PC-3 (cell line): ENCODE data around the gene DHX35. TPM values are rescaled to one million over a fixed set of nuclear protein-coding genes. Genes with fewer than 3 reads are reported as not detected.
A peak's percentile ranks its signal among the peaks of the same experiment; 100 is the strongest.

Experiments used
- ATAC-seq: fragments of 200-7000 bp; cut with Tn5 transposase; 2 replicates; pipeline ENCODE4 v1.9.1; 2020; ENCODE audit warnings: mild to moderate bottlenecking, moderate library complexity
- BruUV-seq: library from RNA; stranded (reverse); fragments of 400-500 nt; replicated peaks from 2 replicates; lab custom pipeline; 2021; lab: Mats Ljungman, UMichigan
- CTCF ChIA-PET: fragments of 300-600 bp; sonication (Branson Sonifier 250); formaldehyde crosslinking; loops from one replicate; lab custom pipeline; 2022; ENCODE audit warnings: antibody characterized with exemption; lab: Charles Lee
- POLR2A ChIA-PET: fragments of 300-600 bp; sonication (Branson Sonifier 250); formaldehyde crosslinking; loops from one replicate; lab custom pipeline; 2022; ENCODE audit warnings: antibody characterized with exemption; ENCODE audit not compliant: unreplicated experiment; lab: Charles Lee
- DNase-seq: peaks from one replicate; pipeline ENCODE4 v3.0.0-alpha.2; 2015
- H2AFZ ChIP-seq: fragments of 300-600 bp; sonication (generic); 2 replicates; pipeline ENCODE4 v1.6.0; 2016; ENCODE audit warnings: antibody characterized with exemption, low read length
- H3F3A ChIP-seq: fragments of 300-600 bp; sonication (generic); one replicate; pipeline ENCODE4 v1.6.0; 2017; ENCODE audit warnings: antibody characterized with exemption, low read length, control low read depth, mild to moderate bottlenecking; ENCODE audit not compliant: unreplicated experiment
- H3K27ac ChIP-seq: fragments of 300-600 bp; sonication (generic); 2 replicates; pipeline ENCODE4 v1.5.1; 2016; ENCODE audit warnings: mild to moderate bottlenecking, low read length
- H3K27me3 ChIP-seq: fragments of 300-600 bp; sonication (generic); 2 replicates; pipeline ENCODE4 v1.6.1; 2016; ENCODE audit warnings: low read length, mixed read lengths
- H3K36me3 ChIP-seq: fragments of 300-600 bp; sonication (generic); 2 replicates; pipeline ENCODE4 v1.6.1; 2016; ENCODE audit warnings: low read depth, mixed run types, low read length, mixed read lengths
- H3K4me1 ChIP-seq: fragments of 300-600 bp; sonication (generic); 2 replicates; pipeline ENCODE4 v1.5.1; 2016; ENCODE audit warnings: low read length; ENCODE audit not compliant: insufficient read depth
- H3K4me2 ChIP-seq: fragments of 300-600 bp; sonication (generic); 2 replicates; pipeline ENCODE4 v1.6.0; 2016; ENCODE audit warnings: low read length
- H3K4me3 ChIP-seq: fragments of 300-600 bp; sonication (generic); 2 replicates; pipeline ENCODE4 v1.5.1; 2016; ENCODE audit warnings: mild to moderate bottlenecking, low read length, mixed read lengths
- H3K79me2 ChIP-seq: fragments of 300-600 bp; sonication (generic); 2 replicates; pipeline ENCODE4 v1.6.1; 2017; ENCODE audit warnings: low read length, mixed read lengths
- H3K9ac ChIP-seq: fragments of 300-600 bp; sonication (generic); 2 replicates; pipeline ENCODE4 v1.6.0; 2016; ENCODE audit warnings: mild to moderate bottlenecking, low read length
- H3K9me2 ChIP-seq: fragments of 300-600 bp; sonication (generic); replicated peaks from 2 replicates; pipeline ENCODE4 v1.6.1; 2016; ENCODE audit warnings: mixed run types, low read length, mixed read lengths
- H3K9me3 ChIP-seq: fragments of 300-600 bp; sonication (generic); 2 replicates; pipeline ENCODE4 v1.6.1; 2016; ENCODE audit warnings: low read length, mixed read lengths
- H4K20me1 ChIP-seq: fragments of 300-600 bp; sonication (generic); 2 replicates; pipeline ENCODE4 v1.6.1; 2016; ENCODE audit warnings: low read length, mixed read lengths
- EZH2 ChIP-seq: fragments of 300-600 bp; sonication (generic); IDR thresholded peaks from one replicate; pipeline ENCODE4 v1.6.1; 2017; ENCODE audit warnings: antibody characterized with exemption, mild to moderate bottlenecking, low read length; ENCODE audit not compliant: unreplicated experiment
- EZH2phosphoT487 ChIP-seq: fragments of 300-600 bp; sonication (generic); IDR thresholded peaks from 2 replicates; pipeline ENCODE4 v1.6.1; 2018; ENCODE audit warnings: mild to moderate bottlenecking, antibody characterized with exemption, low read length, borderline replicate concordance
- intact Hi-C: fragments of 100-400 bp; cut with micrococcal nuclease; formaldehyde crosslinking; loops from 2 replicates; pipeline ENCODE4 v1.9.0; 2023
- total RNA-seq: library from RNA; depleted of rRNA; stranded (reverse); fragments of >200 nt; gene quantifications from 2 replicates; pipeline ENCODE4 v1.2.3, GENCODE V29; 2014
- TF ChIP-seq, protein P1 (sequence below): fragments of 300-600 bp; sonication (generic); conservative IDR thresholded peaks from 2 replicates; pipeline ENCODE4 v1.5.1; 2017; ENCODE audit warnings: antibody characterized with exemption, low read depth, mild to moderate bottlenecking, low read length

Gene DHX35
- total RNA-seq, 1 experiment from 2014 or later = 12.0 TPM

DNA sequence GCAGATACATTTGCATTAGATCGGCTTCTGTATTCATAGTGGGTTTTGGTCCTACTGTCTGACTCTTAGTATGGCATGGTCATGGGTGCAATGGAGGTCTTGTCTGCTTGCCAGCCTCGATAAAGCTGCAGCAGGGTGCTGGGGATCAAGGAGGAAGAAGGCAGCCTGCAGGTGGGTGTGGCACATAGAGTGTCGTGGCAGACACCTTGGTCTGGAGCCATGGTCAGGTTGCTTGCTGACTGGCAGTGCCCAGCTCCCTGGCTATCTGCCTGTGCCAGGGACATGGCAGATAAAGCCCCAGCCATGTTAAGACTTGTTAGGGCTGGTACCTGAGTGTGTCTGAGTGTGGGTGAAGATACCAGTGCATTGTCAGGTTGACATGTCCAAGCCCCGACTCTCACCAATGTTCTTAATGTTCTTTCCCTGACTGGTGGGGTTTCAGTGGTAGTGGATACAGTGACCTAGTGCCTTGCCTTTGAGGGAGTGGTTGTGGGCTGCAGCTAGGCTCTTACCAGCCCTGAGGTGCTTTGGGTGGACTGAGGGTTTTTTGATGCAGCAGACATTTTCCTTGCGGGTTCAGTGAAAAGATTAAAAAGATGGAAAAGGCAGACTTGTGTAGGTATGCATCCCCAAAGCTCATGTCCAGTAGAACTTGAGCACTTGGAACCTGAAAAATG is 34.1 kb upstream of the DHX35 start:
- TF ChIP-seq EZH2phosphoT487 (no peak), EZH2 (no peak)
- TF ChIP-seq, protein P1, sequence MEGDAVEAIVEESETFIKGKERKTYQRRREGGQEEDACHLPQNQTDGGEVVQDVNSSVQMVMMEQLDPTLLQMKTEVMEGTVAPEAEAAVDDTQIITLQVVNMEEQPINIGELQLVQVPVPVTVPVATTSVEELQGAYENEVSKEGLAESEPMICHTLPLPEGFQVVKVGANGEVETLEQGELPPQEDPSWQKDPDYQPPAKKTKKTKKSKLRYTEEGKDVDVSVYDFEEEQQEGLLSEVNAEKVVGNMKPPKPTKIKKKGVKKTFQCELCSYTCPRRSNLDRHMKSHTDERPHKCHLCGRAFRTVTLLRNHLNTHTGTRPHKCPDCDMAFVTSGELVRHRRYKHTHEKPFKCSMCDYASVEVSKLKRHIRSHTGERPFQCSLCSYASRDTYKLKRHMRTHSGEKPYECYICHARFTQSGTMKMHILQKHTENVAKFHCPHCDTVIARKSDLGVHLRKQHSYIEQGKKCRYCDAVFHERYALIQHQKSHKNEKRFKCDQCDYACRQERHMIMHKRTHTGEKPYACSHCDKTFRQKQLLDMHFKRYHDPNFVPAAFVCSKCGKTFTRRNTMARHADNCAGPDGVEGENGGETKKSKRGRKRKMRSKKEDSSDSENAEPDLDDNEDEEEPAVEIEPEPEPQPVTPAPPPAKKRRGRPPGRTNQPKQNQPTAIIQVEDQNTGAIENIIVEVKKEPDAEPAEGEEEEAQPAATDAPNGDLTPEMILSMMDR = no peak
- peak; percentile 1; the same call in 1 of the 2 replicates for ATAC-seq
- H4K20me1 ChIP-seq = peaks cover 44% of the 10 kb centered on the region
- BruUV-seq = no TSS peak
- POLR2A ChIA-PET = interaction anchor here (0.6 kb wide), 1 partner anchor 92 kb away, joined by 14 read pairs; no protein-coding TSS in a partner anchor
- no peak overlapping the region for H3K27ac ChIP-seq
- no peaks in the 10 kb centered on the region for H3K27me3 ChIP-seq
- H3K79me2 ChIP-seq = peaks cover 69% of the 10 kb centered on the region
- no peaks in the 10 kb centered on the region for H3F3A ChIP-seq
- H3K9ac ChIP-seq = peak overlapping the region; percentile 91
- H3K4me2 ChIP-seq = peak overlapping the region; percentile 94
- H3K36me3 ChIP-seq = peaks cover 10% of the 10 kb centered on the region; the same call in 1 of the 2 replicates
- no peak overlapping the region for H2AFZ ChIP-seq
- peak overlapping the region; percentile 95 for H3K4me3 ChIP-seq
- CTCF ChIA-PET = no interaction called here
- H3K4me1 ChIP-seq = peaks cover 30% of the 10 kb centered on the region
- H3K9me2 ChIP-seq = no peaks in the 10 kb centered on the region
- H3K9me3 ChIP-seq = no peaks in the 10 kb centered on the region
- intact Hi-C loops = no loop called here
- DNase-seq = peak; percentile 43

DNA sequence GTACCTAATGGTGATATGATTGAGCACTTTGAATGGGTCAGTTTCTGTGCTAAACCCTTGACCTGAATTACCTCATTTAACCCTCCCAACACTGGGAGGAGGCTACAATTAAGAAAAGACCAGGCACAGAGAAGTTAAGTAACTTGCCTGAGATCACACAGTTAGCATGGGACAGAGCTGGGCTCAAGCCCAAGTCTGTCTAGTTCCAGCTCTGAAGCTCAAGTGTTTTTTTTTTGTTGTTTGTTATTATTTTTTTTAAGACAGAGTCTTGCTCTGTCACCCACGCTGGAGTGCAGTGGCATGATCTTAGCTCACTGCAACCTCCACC is 31.9 kb upstream of the DHX35 start:
- H3K4me2 ChIP-seq = peak overlapping the region; percentile 94; the same call in 1 of the 2 replicates

More for the DNA sequence above, 31.9 kb upstream of the DHX35 start:
- H3K79me2 ChIP-seq = peaks cover 90% of the 10 kb centered on the region
- H3F3A ChIP-seq = no peaks in the 10 kb centered on the region
- no peak for DNase-seq
- H3K9me3 ChIP-seq = no peaks in the 10 kb centered on the region
- no peaks in the 10 kb centered on the region for H3K27me3 ChIP-seq
- no peak for ATAC-seq
- CTCF ChIA-PET = no interaction called here
- H3K9me2 ChIP-seq = no peaks in the 10 kb centered on the region
- no TSS peak for BruUV-seq
- H2AFZ ChIP-seq = no peak overlapping the region
- H3K27ac ChIP-seq = no peak overlapping the region
- no peak overlapping the region for H3K9ac ChIP-seq
- peaks cover 30% of the 10 kb centered on the region for H3K4me1 ChIP-seq
- H3K36me3 ChIP-seq = peaks cover 12% of the 10 kb centered on the region; the same call in 1 of the 2 replicates
- intact Hi-C loops = no loop called here
- no peak for TF ChIP-seq EZH2phosphoT487
- TF ChIP-seq, protein P1 = no peak
- no peak for TF ChIP-seq EZH2
- POLR2A ChIA-PET = no interaction called here
- H4K20me1 ChIP-seq = peaks cover 56% of the 10 kb centered on the region
- no peak overlapping the region for H3K4me3 ChIP-seq
